Measurements from ENCODE around the gene R3HDM2.

- TF ChIP-seq CTCF (IDR thresholded peaks at IDR 0.05) (no peak), POLR2A (IDR thresholded peaks at IDR 0.05) (no peak)
These were observed 206.4 kb downstream of the R3HDM2 start for GRCh38 chr12:57224278-57224972.

Measured in breast epithelium (tissue), 3 donors.